GM10248 (cell line): Measurements from ENCODE around the gene KNOP1.

Experiments used
- CTCF ChIA-PET: fragments of 300-600 bp; sonication (Branson Sonifier 250); formaldehyde crosslinking; extraction: SDS; loops from one replicate; lab custom pipeline; 2021; ENCODE audit warnings: antibody characterized with exemption; lab: Yijun Ruan, JAX
- POLR2A ChIA-PET: fragments of 350-650 bp; sonication (Branson Sonifier 250); formaldehyde crosslinking; extraction: SDS; loops from one replicate; lab custom pipeline; 2020; ENCODE audit warnings: antibody characterized with exemption; lab: Yijun Ruan, JAX
- DNase-seq: peaks from one replicate; pipeline ENCODE4 v3.0.0; 2012; ENCODE audit errors: extremely low spot score
- CTCF ChIP-seq: IDR thresholded peaks from 2 replicates; pipeline ENCODE4 v1.5.1; 2012; ENCODE audit warnings: mild to moderate bottlenecking, low read depth; ENCODE audit errors: extremely low read depth, missing control alignments, control extremely low read depth

The KNOP1 gene

DNA sequence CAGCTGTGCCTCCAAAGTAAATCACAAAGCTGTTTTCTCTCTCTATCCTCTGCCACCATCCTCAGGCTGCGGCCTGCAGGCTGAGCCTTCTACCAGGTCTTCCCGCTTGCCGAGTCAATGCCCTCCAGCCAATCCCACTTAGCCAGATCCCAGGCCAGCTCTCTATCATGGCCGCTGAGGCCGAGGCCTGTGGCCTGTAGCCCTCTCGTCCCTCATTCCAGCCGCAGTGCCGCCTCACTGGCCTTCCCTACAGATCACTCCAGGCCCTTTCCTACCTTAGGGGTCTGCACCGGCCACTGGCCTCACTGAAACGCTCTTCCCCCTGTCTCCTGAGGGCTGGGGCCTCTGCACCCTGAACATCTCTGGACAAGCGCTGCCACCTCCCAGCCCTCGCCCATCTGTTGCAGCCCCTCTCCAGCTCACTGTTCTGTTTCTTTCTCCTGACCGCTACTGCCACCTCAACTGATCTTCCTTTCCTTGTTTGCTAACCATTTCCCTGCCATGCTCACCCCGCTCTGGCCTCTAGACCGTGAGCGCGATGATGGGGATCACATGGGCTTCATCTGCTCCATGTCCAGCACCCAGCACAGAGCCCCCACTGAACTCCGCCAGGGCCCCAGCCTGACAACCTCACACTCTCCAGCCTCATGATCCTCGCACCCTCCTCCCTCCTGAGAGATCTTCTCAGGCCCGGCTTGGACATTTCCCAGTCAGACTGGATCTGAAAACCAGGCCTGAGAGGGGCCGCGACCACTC, 8.5 kb downstream of the KNOP1 start:
- CTCF ChIA-PET: no interaction called here

GRCh38 chr16:19708296-19709205, 9.5 kb downstream of the KNOP1 start:
- ChIA-PET POLR2A (no interaction called here), CTCF (no interaction called here)

More for the DNA sequence above, 8.5 kb downstream of the KNOP1 start:
- TF ChIP-seq CTCF: no peak
- DNase-seq: no peak
- POLR2A ChIA-PET: no interaction called here

GRCh38 chr16:19707569-19708295, 10.3 kb downstream of the KNOP1 start:
- TF ChIP-seq CTCF: no peak
- no peak for DNase-seq
- CTCF ChIA-PET: no interaction called here
- POLR2A ChIA-PET: no interaction called here

More at GRCh38 chr16:19708296-19709205, 9.5 kb downstream of the KNOP1 start:
- no peak for DNase-seq
- TF ChIP-seq CTCF: no peak

GRCh38 chr16:19706846-19707245, 11.2 kb downstream of the KNOP1 start:
- DNase-seq: no peak
- CTCF ChIA-PET: interaction anchor here (1.0 kb wide), 1 partner anchor 11 kb away, joined by 4 read pairs; no protein-coding TSS in a partner anchor
- TF ChIP-seq CTCF: no peak
- POLR2A ChIA-PET: no interaction called here

DNA sequence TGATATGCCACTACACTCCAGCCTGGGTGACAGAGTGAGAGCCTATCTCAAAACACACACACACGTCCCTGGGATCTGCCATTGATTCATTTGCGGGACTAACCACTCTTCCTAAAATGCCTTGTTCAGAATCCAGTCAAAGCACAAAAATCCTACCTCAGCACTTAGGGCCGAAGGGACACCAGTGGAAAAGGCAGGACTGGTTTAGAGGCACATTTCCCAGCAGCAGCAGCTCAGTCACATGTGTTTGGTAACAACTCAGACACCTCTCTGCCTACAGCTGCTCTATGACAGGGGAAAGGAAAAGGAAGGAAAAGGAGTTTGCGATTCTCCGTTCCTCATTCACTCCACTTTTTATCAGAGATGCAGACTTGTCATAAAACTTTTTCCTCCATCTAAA, 12.2 kb downstream of the KNOP1 start:
- ChIA-PET CTCF (interaction anchor here (1.3 kb wide), 1 partner anchor 9 kb away, joined by 4 read pairs; no protein-coding TSS in a partner anchor), POLR2A (no interaction called here)
- no peak for TF ChIP-seq CTCF
- no peak for DNase-seq

GRCh38 chr16:19705146-19705501, 12.9 kb downstream of the KNOP1 start:
- POLR2A ChIA-PET: no interaction called here
- CTCF ChIA-PET: interaction anchor here (1.3 kb wide), 1 partner anchor 10 kb away, joined by 4 read pairs; no protein-coding TSS in a partner anchor
- TF ChIP-seq CTCF: no peak
- DNase-seq: no peak
